ENCODE measurements around the gene LUZP1. TPM values are rescaled to one million over a fixed set of nuclear protein-coding genes. Genes with fewer than 3 reads are reported as not detected.

The LUZP1 gene
- total RNA-seq, 1 experiment from 2014 or later: 40.2 TPM

- Histone ChIP-seq H3K36me3 (ENCODE audit: control insufficient read depth, insufficient read depth, low read length) (no peaks in the 10 kb centered on the region), H3K27ac (ENCODE audit: low read length) (no peak overlapping the region), H3K27me3 (ENCODE audit: control insufficient read depth, insufficient read depth, low read length) (no peaks in the 10 kb centered on the region), H3K9me3 (ENCODE audit: control insufficient read depth, insufficient read depth, low read depth, low read length) (no peaks in the 10 kb centered on the region), H3K4me1 (ENCODE audit: control insufficient read depth, insufficient read depth, low read length) (peaks cover 1% of the 10 kb centered on the region), H3K4me3 (ENCODE audit: low read depth in 2 of 2, low read length in 2 of 2) (no peak overlapping the region)
- ATAC-seq (no peak), DNase-seq (ENCODE audit: low read depth, low spot score) (no peak)
- ChIA-PET POLR2A (no interaction called here), CTCF (no interaction called here)
- BruUV-seq (replicated peaks): no TSS peak
- TF ChIP-seq TCF7L2 (IDR thresholded peaks at IDR 0.05; ENCODE audit: low read depth, low read length) (no peak), POLR2AphosphoS5 (IDR thresholded peaks at IDR 0.05; ENCODE audit: low read depth, low read length) (no peak), SIN3A (IDR thresholded peaks at IDR 0.05; ENCODE audit: borderline replicate concordance, insufficient read depth, low read depth, low read length) (no peak), CTCF (IDR thresholded peaks at IDR 0.05) (no peak)
- TF ChIP-seq, protein P1, sequence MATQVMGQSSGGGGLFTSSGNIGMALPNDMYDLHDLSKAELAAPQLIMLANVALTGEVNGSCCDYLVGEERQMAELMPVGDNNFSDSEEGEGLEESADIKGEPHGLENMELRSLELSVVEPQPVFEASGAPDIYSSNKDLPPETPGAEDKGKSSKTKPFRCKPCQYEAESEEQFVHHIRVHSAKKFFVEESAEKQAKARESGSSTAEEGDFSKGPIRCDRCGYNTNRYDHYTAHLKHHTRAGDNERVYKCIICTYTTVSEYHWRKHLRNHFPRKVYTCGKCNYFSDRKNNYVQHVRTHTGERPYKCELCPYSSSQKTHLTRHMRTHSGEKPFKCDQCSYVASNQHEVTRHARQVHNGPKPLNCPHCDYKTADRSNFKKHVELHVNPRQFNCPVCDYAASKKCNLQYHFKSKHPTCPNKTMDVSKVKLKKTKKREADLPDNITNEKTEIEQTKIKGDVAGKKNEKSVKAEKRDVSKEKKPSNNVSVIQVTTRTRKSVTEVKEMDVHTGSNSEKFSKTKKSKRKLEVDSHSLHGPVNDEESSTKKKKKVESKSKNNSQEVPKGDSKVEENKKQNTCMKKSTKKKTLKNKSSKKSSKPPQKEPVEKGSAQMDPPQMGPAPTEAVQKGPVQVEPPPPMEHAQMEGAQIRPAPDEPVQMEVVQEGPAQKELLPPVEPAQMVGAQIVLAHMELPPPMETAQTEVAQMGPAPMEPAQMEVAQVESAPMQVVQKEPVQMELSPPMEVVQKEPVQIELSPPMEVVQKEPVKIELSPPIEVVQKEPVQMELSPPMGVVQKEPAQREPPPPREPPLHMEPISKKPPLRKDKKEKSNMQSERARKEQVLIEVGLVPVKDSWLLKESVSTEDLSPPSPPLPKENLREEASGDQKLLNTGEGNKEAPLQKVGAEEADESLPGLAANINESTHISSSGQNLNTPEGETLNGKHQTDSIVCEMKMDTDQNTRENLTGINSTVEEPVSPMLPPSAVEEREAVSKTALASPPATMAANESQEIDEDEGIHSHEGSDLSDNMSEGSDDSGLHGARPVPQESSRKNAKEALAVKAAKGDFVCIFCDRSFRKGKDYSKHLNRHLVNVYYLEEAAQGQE (IDR thresholded peaks at IDR 0.05; ENCODE audit: insufficient read depth in 1 of 2, low read depth in 2 of 2, low read length in 1 of 2): no peak
- intact Hi-C loops (cut with micrococcal nuclease; ENCODE audit: unreplicated experiment) (no loop called here), in situ Hi-C loops (cut with HindIII; ENCODE audit: low pct_unique_long_range_greater_than_20kb, low sequenced_read_pairs) (no loop called here)
These were observed 36.6 kb downstream of the LUZP1 start for GRCh38 chr1:23132033-23132432.

DNA sequence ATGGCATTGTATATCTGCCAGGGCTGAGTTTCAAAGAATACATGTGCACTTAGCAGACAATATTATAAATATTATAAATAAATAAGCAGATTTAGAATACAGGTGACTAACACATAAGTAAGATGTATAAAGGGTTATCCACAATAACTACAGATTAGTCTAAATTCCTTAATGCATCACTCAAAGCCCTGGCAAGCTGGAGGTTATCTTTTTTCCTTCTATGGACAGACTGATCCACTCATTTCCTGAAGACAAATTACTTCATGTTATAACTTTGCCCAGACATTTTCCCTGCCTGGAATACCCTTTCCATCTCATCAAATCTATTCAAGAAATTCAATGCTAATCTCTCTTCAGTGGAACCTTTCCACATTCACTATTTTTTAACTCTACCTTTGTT lies 38.8 kb downstream of the LUZP1 start:
- no peak for DNase-seq (ENCODE audit: low read depth, low spot score)
- no TSS peak for BruUV-seq (replicated peaks)
- ATAC-seq: no peak
- H3K4me1 ChIP-seq (ENCODE audit: control insufficient read depth, insufficient read depth, low read length): peaks cover 20% of the 10 kb centered on the region
- POLR2A ChIA-PET: no interaction called here
- in situ Hi-C loops (cut with HindIII; ENCODE audit: low pct_unique_long_range_greater_than_20kb, low sequenced_read_pairs) (no loop called here), intact Hi-C loops (cut with micrococcal nuclease; ENCODE audit: unreplicated experiment) (no loop called here)
- H3K27me3 ChIP-seq (ENCODE audit: control insufficient read depth, insufficient read depth, low read length): no peaks in the 10 kb centered on the region
- H3K9me3 ChIP-seq (ENCODE audit: control insufficient read depth, insufficient read depth, low read depth, low read length): no peaks in the 10 kb centered on the region
- no peak overlapping the region for H3K27ac ChIP-seq (ENCODE audit: low read length)
- no peak overlapping the region for H3K4me3 ChIP-seq (ENCODE audit: low read depth in 2 of 2, low read length in 2 of 2)
- no peaks in the 10 kb centered on the region for H3K36me3 ChIP-seq (ENCODE audit: control insufficient read depth, insufficient read depth, low read length)
- TF ChIP-seq, protein P1 (IDR thresholded peaks at IDR 0.05; ENCODE audit: insufficient read depth in 1 of 2, low read depth in 2 of 2, low read length in 1 of 2): no peak
- TF ChIP-seq TCF7L2 (IDR thresholded peaks at IDR 0.05; ENCODE audit: low read depth, low read length): no peak
- TF ChIP-seq SIN3A (IDR thresholded peaks at IDR 0.05; ENCODE audit: borderline replicate concordance, insufficient read depth, low read depth, low read length): no peak
- no peak for TF ChIP-seq CTCF (IDR thresholded peaks at IDR 0.05)
- no peak for TF ChIP-seq POLR2AphosphoS5 (IDR thresholded peaks at IDR 0.05; ENCODE audit: low read depth, low read length)
- CTCF ChIA-PET: no interaction called here

All from Panc1 (cell line).